Measurements from ENCODE around the gene AUNIP. TPM values are rescaled to one million over a fixed set of nuclear protein-coding genes. Genes with fewer than 3 reads are reported as not detected.

The AUNIP gene
- total and polyA plus RNA-seq, 2 of the 8 experiments (the other 6 are each of a cell fraction or from before 2014, with no cell fraction given): 18.6 to 23.2 TPM

DNA sequence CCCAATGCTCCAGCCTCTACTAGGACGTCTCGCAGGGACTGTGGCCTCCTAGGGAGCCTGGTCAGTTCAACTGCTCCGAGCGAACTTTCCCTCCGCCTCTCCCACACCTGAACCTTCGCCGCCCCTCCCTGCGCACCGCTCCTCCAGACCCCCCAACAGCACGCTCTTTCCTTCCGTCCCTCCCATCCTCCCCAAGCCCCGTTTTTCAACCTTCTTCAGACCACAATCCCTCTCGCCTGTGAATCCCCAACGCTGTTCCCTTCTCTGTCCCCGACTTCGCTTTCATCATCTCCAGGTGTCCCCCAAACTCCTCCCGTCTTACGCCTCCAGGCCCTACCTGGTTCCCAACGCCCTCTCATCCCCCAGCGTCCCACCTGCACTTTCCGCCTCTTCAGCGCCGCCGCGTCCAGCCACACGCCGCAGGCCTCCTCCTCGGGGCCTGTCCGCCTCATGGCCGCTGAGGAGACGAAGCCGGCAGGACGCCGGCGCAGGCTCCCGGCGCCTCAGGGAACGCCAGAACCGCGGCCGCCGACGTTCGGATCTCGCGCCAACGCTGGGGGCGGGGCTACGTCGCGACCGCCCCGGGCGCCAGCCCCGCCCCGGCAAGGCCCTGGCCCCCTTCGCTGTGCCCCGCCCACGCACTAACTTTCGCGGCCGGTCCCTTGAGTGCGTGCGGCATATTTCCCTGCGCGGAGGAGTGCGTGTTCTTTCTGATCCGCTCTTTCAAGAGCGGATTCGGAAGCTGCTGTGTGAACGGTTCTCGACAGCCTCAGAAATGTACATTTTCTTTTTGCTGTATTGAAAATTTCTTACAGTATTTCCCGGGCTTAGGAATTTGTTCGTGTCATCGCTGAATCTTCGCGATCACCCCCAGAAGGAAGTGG is at the start of gene AUNIP (continued):
- TF ChIP-seq SIX5 (IDR thresholded peaks at IDR 0.05; ENCODE audit: low read depth, low read length) (no peak), CEBPB (IDR thresholded peaks at IDR 0.05; ENCODE audit: low read depth, low read length) (no peak), KDM5A (IDR thresholded peaks at IDR 0.05; ENCODE audit: low read length) (no peak), BCL11A (IDR thresholded peaks at IDR 0.05; ENCODE audit: low read depth in 2 of 2, low read length in 2 of 2) (no peak), RBBP5 (IDR thresholded peaks at IDR 0.05; ENCODE audit: borderline replicate concordance, low read depth, low read length) (no peak), KDM4A (IDR thresholded peaks at IDR 0.05; ENCODE audit: low read depth, low read length, severe bottlenecking) (peak; percentile 91), HDAC6 (IDR thresholded peaks at IDR 0.05; ENCODE audit: low read depth, low read length) (no peak), MAFK (IDR thresholded peaks at IDR 0.05; ENCODE audit: low read depth, low read length) (no peak), NRF1 (IDR thresholded peaks at IDR 0.05; ENCODE audit: low read depth, low read length) (peak; percentile 32), SP4 (IDR thresholded peaks at IDR 0.05; ENCODE audit: low read length) (0 out of 2 replicates have a peak, but pooled peaks have one; percentile 68), JUND (IDR thresholded peaks at IDR 0.05; ENCODE audit: low read length) (no peak), HDAC2 (IDR thresholded peaks at IDR 0.05; ENCODE audit: borderline replicate concordance in 1 of 2, low read depth in 2 of 2, low read length in 2 of 2) (0 out of 4 replicates have a peak, but pooled peaks of 1 of the 2 experiments have one; percentile 21), ZNF274 (IDR thresholded peaks at IDR 0.05; ENCODE audit: borderline replicate concordance, extremely low read depth, low read length) (no peak), YY1 (IDR thresholded peaks at IDR 0.05; ENCODE audit: low read depth, low read length) (peak; percentile 83)
- TF ChIP-seq, protein P1, sequence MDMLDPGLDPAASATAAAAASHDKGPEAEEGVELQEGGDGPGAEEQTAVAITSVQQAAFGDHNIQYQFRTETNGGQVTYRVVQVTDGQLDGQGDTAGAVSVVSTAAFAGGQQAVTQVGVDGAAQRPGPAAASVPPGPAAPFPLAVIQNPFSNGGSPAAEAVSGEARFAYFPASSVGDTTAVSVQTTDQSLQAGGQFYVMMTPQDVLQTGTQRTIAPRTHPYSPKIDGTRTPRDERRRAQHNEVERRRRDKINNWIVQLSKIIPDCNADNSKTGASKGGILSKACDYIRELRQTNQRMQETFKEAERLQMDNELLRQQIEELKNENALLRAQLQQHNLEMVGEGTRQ (IDR thresholded peaks at IDR 0.05; ENCODE audit: low read length): no peak
- TF ChIP-seq, protein P2, sequence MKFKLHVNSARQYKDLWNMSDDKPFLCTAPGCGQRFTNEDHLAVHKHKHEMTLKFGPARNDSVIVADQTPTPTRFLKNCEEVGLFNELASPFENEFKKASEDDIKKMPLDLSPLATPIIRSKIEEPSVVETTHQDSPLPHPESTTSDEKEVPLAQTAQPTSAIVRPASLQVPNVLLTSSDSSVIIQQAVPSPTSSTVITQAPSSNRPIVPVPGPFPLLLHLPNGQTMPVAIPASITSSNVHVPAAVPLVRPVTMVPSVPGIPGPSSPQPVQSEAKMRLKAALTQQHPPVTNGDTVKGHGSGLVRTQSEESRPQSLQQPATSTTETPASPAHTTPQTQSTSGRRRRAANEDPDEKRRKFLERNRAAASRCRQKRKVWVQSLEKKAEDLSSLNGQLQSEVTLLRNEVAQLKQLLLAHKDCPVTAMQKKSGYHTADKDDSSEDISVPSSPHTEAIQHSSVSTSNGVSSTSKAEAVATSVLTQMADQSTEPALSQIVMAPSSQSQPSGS (IDR thresholded peaks at IDR 0.05; ENCODE audit: low read length): no peak
- TF ChIP-seq, protein P3, sequence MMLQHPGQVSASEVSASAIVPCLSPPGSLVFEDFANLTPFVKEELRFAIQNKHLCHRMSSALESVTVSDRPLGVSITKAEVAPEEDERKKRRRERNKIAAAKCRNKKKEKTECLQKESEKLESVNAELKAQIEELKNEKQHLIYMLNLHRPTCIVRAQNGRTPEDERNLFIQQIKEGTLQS (IDR thresholded peaks at IDR 0.05; ENCODE audit: insufficient read depth, low read depth, low read length): no peak

All from H1 (cell line).